ENCODE data around the gene RANBP17.

- TF ChIP-seq CTCF (IDR thresholded peaks at IDR 0.05), result no peak
- no peak for TF ChIP-seq EZH2 (IDR thresholded peaks at IDR 0.05)
These were observed 438.5 kb downstream of the RANBP17 start for GRCh38 chr5:171300358-171300757.
